CD4-positive, alpha-beta T cell (primary cell): ENCODE results near the gene SLC25A26. TPM values are rescaled to one million over a fixed set of nuclear protein-coding genes. Genes with fewer than 3 reads are reported as not detected.

Experiments used
- ATAC-seq: fragments of 200-7000 bp; cut with Tn5 transposase; one replicate; pipeline ENCODE4 v1.10.0; 2022; ENCODE audit warnings: mild to moderate bottlenecking; ENCODE audit not compliant: poor library complexity
- CTCF ChIA-PET: fragments of 350-600 bp; sonication (Branson Sonifier 250); formaldehyde crosslinking; loops from one replicate; lab custom pipeline; 2021; ENCODE audit warnings: antibody characterized with exemption, inconsistent platforms; lab: Charles Lee
- POLR2A ChIA-PET: fragments of 350-600 bp; sonication (Branson Sonifier 250); formaldehyde crosslinking; loops from one replicate; lab custom pipeline; 2021; ENCODE audit warnings: antibody characterized with exemption, inconsistent platforms; lab: Charles Lee
- DNase-seq, 14 experiments: peaks; one replicate each; pipeline ENCODE4 v3.0.0-alpha.2; 2013 to 2020; ENCODE audit warnings: mixed read lengths in 2 of 14
- H3K27ac ChIP-seq, 2 donors: one replicate each; pipeline versions ENCODE4 v1.5.1 to v1.7.0; 2013; ENCODE audit warnings: low read length in 2 of 2, low read depth in 1 of 2, mild to moderate bottlenecking in 1 of 2
- H3K27me3 ChIP-seq, 2 experiments: 1 replicate in 1 of 2; 2 replicates in 1 of 2; pipeline versions ENCODE4 v1.6.1 to v1.7.0; 2013; ENCODE audit warnings: low read length in 2 of 2, control low read depth in 1 of 2, mild to moderate bottlenecking in 1 of 2, moderate library complexity in 1 of 2; ENCODE audit not compliant: insufficient read depth in 2 of 2, control insufficient read depth in 1 of 2
- H3K36me3 ChIP-seq: one replicate; pipeline ENCODE4 v1.6.1; 2013; ENCODE audit warnings: low read length, control low read depth; ENCODE audit not compliant: insufficient read depth
- H3K4me1 ChIP-seq: one replicate; pipeline ENCODE4 v1.6.1; 2013; ENCODE audit warnings: low read length, control low read depth; ENCODE audit not compliant: insufficient read depth
- H3K4me3 ChIP-seq: one replicate; pipeline ENCODE4 v1.5.1; 2013; ENCODE audit warnings: mild to moderate bottlenecking, low read length, moderate library complexity
- H3K9me3 ChIP-seq, 2 experiments: 1 replicate in 1 of 2; 2 replicates in 1 of 2; pipeline versions ENCODE4 v1.6.1 to v1.7.0; 2013; ENCODE audit warnings: low read length in 2 of 2, mild to moderate bottlenecking in 2 of 2, control low read depth in 1 of 2, moderate library complexity in 1 of 2; ENCODE audit not compliant: control insufficient read depth in 1 of 2, insufficient read depth in 1 of 2
- H3K27ac Mint-ChIP-seq: one replicate; pipeline ENCODE4 v1.8.0; 2020; ENCODE audit warnings: mixed read lengths
- H3K27me3 Mint-ChIP-seq: one replicate; pipeline ENCODE4 v1.8.0; 2021; ENCODE audit warnings: mixed read lengths
- H3K36me3 Mint-ChIP-seq: one replicate; pipeline ENCODE4 v1.8.0; 2021; ENCODE audit warnings: low read depth, mixed read lengths
- H3K4me1 Mint-ChIP-seq: one replicate; pipeline ENCODE4 v1.8.0; 2021; ENCODE audit warnings: low read depth, mixed read lengths
- H3K4me3 Mint-ChIP-seq: one replicate; pipeline ENCODE4 v1.8.0; 2020; ENCODE audit warnings: mild to moderate bottlenecking, mixed read lengths
- H3K9me3 Mint-ChIP-seq: one replicate; pipeline ENCODE4 v1.8.0; 2020; ENCODE audit warnings: mixed read lengths
- CTCF ChIP-seq: fragments of 200-600 bp; IDR thresholded peaks from one replicate; pipeline ENCODE4 v1.8.0; 2022; ENCODE audit warnings: antibody characterized with exemption, mild to moderate bottlenecking
- intact Hi-C, 2 experiments: fragments of 100-400 bp; cut with DNase I in 1 of 2; cut with micrococcal nuclease in 1 of 2; formaldehyde crosslinking; loops; one replicate each; pipeline versions ENCODE4 v1.15.1 to v1.9.0; 2023 to 2025; cut with DNase I, micrococcal nuclease
- total RNA-seq, 174 experiments: library from RNA in 2 of 174; stranded (reverse) in 2 of 174; gene quantifications; one replicate each; pipeline ENCODE4 v1.2.3 and lab custom pipeline; 2021 to 2026

Gene SLC25A26
- total RNA-seq, 2 experiments from 2014 or later, result 26.9 to 30.2 TPM

- ChIA-PET POLR2A (no interaction called here), CTCF (no interaction called here)
Measured at GRCh38 chr3:66365080-66365479, 144.3 kb downstream of the SLC25A26 start.

GRCh38 chr3:66366747-66367146, 145.9 kb downstream of the SLC25A26 start:
- intact Hi-C loops, result no loop called here
- POLR2A ChIA-PET, result no interaction called here
- H3K36me3 Mint-ChIP-seq, result peaks cover 51% of the 10 kb centered on the region
- H3K36me3 ChIP-seq, result peaks cover 7% of the 10 kb centered on the region
- H3K4me1 Mint-ChIP-seq, result no peaks in the 10 kb centered on the region
- H3K9me3 Mint-ChIP-seq, result no peaks in the 10 kb centered on the region
- no peaks in the 10 kb centered on the region for H3K27me3 ChIP-seq
- ATAC-seq (no peak), DNase-seq (no peak)
- TF ChIP-seq CTCF, result no peak
- H3K27ac Mint-ChIP-seq, result no peak overlapping the region
- H3K9me3 ChIP-seq, result no peaks in the 10 kb centered on the region
- no peaks in the 10 kb centered on the region for H3K27me3 Mint-ChIP-seq
- CTCF ChIA-PET, result interaction anchor here (0.7 to 1.3 kb wide), 3 partner anchors 11 to 90 kb away, joined by 3 to 4 read pairs (median 3); no protein-coding TSS in a partner anchor
- H3K27ac ChIP-seq, result no peak overlapping the region
- H3K4me1 ChIP-seq, result no peaks in the 10 kb centered on the region
- no peak overlapping the region for H3K4me3 Mint-ChIP-seq
- no peak overlapping the region for H3K4me3 ChIP-seq

More at GRCh38 chr3:66365080-66365479, 144.3 kb downstream of the SLC25A26 start:
- DNase-seq (no peak), ATAC-seq (no peak)
- no peak overlapping the region for H3K27ac ChIP-seq
- H3K36me3 Mint-ChIP-seq, result peaks cover 47% of the 10 kb centered on the region
- H3K4me1 Mint-ChIP-seq, result no peaks in the 10 kb centered on the region
- H3K27me3 ChIP-seq, result no peaks in the 10 kb centered on the region
- no peak for TF ChIP-seq CTCF
- intact Hi-C loops, result no loop called here
- H3K27ac Mint-ChIP-seq, result no peak overlapping the region
- H3K27me3 Mint-ChIP-seq, result no peaks in the 10 kb centered on the region
- no peak overlapping the region for H3K4me3 Mint-ChIP-seq
- peaks cover 1% of the 10 kb centered on the region for H3K36me3 ChIP-seq
- no peaks in the 10 kb centered on the region for H3K4me1 ChIP-seq
- no peaks in the 10 kb centered on the region for H3K9me3 Mint-ChIP-seq
- H3K4me3 ChIP-seq, result no peak overlapping the region
- H3K9me3 ChIP-seq, result no peaks in the 10 kb centered on the region

- Histone ChIP-seq H3K27me3 (no peaks in the 10 kb centered on the region), H3K36me3 (peaks cover 11% of the 10 kb centered on the region), H3K27ac (no peak overlapping the region), H3K4me1 (no peaks in the 10 kb centered on the region), H3K9me3 (no peaks in the 10 kb centered on the region), H3K4me3 (no peak overlapping the region)
- ChIA-PET CTCF (interaction anchor here (1.3 kb wide), 1 partner anchor 17 kb away, joined by 3 read pairs; no protein-coding TSS in a partner anchor), POLR2A (no interaction called here)
- Mint-ChIP-seq H3K27ac (no peak overlapping the region), H3K36me3 (peaks cover 53% of the 10 kb centered on the region), H3K27me3 (no peaks in the 10 kb centered on the region), H3K9me3 (no peaks in the 10 kb centered on the region), H3K4me3 (no peak overlapping the region), H3K4me1 (no peaks in the 10 kb centered on the region)
- ATAC-seq (no peak), DNase-seq (no peak)
- intact Hi-C loops, result no loop called here
- TF ChIP-seq CTCF, result no peak
Measured at GRCh38 chr3:66367979-66368378, 147.2 kb downstream of the SLC25A26 start.
